WTC11 (cell line): ENCODE results near the gene FGF14. TPM values are rescaled to one million over a fixed set of nuclear protein-coding genes. Genes with fewer than 3 reads are reported as not detected.

Experiments
- ATAC-seq: fragments of 200-7000 bp; cut with Tn5 transposase; 2 replicates; pipeline ENCODE4 v1.10.0; 2021; ENCODE audit warnings: mild to moderate bottlenecking, moderate library complexity
- CTCF ChIA-PET: fragments of 300-600 bp; sonication (Branson Sonifier 250); formaldehyde crosslinking; loops from one replicate; lab custom pipeline; 2021; ENCODE audit warnings: antibody characterized with exemption; lab: Charles Lee
- POLR2A ChIA-PET: fragments of 350-600 bp; sonication (Branson Sonifier 250); formaldehyde crosslinking; loops from one replicate; lab custom pipeline; 2021; ENCODE audit warnings: antibody characterized with exemption; lab: Charles Lee
- DNase-seq: peaks from one replicate; pipeline ENCODE4 v3.0.0; 2021; ENCODE audit warnings: low spot score
- H3K27ac Mint-ChIP-seq: 2 replicates; pipeline ENCODE4 v1.8.0; 2021; ENCODE audit warnings: mixed read lengths
- H3K27me3 Mint-ChIP-seq: 2 replicates; pipeline ENCODE4 v1.8.0; 2021; ENCODE audit warnings: low read depth, mild to moderate bottlenecking, moderate library complexity, mixed read lengths
- H3K36me3 Mint-ChIP-seq: 2 replicates; pipeline ENCODE4 v1.8.0; 2021; ENCODE audit warnings: mixed read lengths
- H3K4me1 Mint-ChIP-seq: 2 replicates; pipeline ENCODE4 v1.8.0; 2022; ENCODE audit warnings: mixed read lengths
- H3K4me3 Mint-ChIP-seq: 2 replicates; pipeline ENCODE4 v1.8.0; 2021; ENCODE audit warnings: mild to moderate bottlenecking, moderate library complexity, mixed read lengths
- H3K9me3 Mint-ChIP-seq: 2 replicates; pipeline ENCODE4 v1.8.0; 2021; ENCODE audit warnings: mixed read lengths
- ATF1 ChIP-seq: sonication (generic); formaldehyde crosslinking; IDR thresholded peaks from 2 replicates; pipeline ENCODE4 v1.8.1; 2023; ENCODE audit warnings: mild to moderate bottlenecking, moderate library complexity, missing genetic modification reagents
- CREB1 ChIP-seq: sonication (generic); formaldehyde crosslinking; IDR thresholded peaks from 2 replicates; pipeline ENCODE4 v1.8.0; 2023; ENCODE audit warnings: mild to moderate bottlenecking, missing genetic modification reagents
- FOXJ3 ChIP-seq: sonication (generic); formaldehyde crosslinking; IDR thresholded peaks from 2 replicates; pipeline ENCODE4 v1.9.0; 2021; ENCODE audit warnings: missing genetic modification reagents, mild to moderate bottlenecking, borderline replicate concordance
- FOXK1 ChIP-seq: sonication (generic); formaldehyde crosslinking; IDR thresholded peaks from 2 replicates; pipeline ENCODE4 v1.8.0; 2022; ENCODE audit warnings: mild to moderate bottlenecking, moderate library complexity, missing genetic modification reagents
- GABPB1 ChIP-seq: sonication (generic); formaldehyde crosslinking; IDR thresholded peaks from 2 replicates; pipeline ENCODE4 v1.8.1; 2023; ENCODE audit warnings: mild to moderate bottlenecking, missing genetic modification reagents
- GRHL2 ChIP-seq: fragments of 250-450 bp; sonication (Bioruptor Pico); IDR thresholded peaks from 2 replicates; pipeline ENCODE4 v1.8.0; 2022; ENCODE audit warnings: mild to moderate bottlenecking, moderate library complexity; ENCODE audit not compliant: insufficient replicate concordance, severe bottlenecking
- JAZF1 ChIP-seq: fragments of 250-450 bp; sonication (Bioruptor Pico); IDR thresholded peaks from 2 replicates; pipeline ENCODE4 v1.9.0; 2021; ENCODE audit warnings: moderate library complexity, mild to moderate bottlenecking, inconsistent platforms
- OVOL2 ChIP-seq: fragments of 250-450 bp; sonication (Bioruptor Pico); IDR thresholded peaks from 2 replicates; pipeline ENCODE4 v1.9.0; 2021; ENCODE audit warnings: mild to moderate bottlenecking, borderline replicate concordance
- SMAD4 ChIP-seq: sonication (generic); formaldehyde crosslinking; IDR thresholded peaks from 2 replicates; pipeline ENCODE4 v1.8.0; 2022; ENCODE audit warnings: mild to moderate bottlenecking, missing genetic modification reagents
- SP1 ChIP-seq: sonication (generic); formaldehyde crosslinking; conservative IDR thresholded peaks from 2 replicates; pipeline ENCODE4 v1.8.1; 2022; ENCODE audit warnings: missing genetic modification reagents
- TEAD1 ChIP-seq: sonication (generic); formaldehyde crosslinking; IDR thresholded peaks from 2 replicates; pipeline ENCODE4 v1.8.0; 2022; ENCODE audit warnings: mild to moderate bottlenecking, missing genetic modification reagents
- TP53 ChIP-seq: sonication (generic); formaldehyde crosslinking; IDR thresholded peaks from 2 replicates; pipeline ENCODE4 v1.8.1; 2023; ENCODE audit warnings: mild to moderate bottlenecking, missing genetic modification reagents
- ZBTB43 ChIP-seq: sonication (generic); formaldehyde crosslinking; IDR thresholded peaks from 2 replicates; pipeline ENCODE4 v1.8.1; 2023; ENCODE audit warnings: mild to moderate bottlenecking, missing genetic modification reagents
- ZNF219 ChIP-seq: sonication (generic); formaldehyde crosslinking; IDR thresholded peaks from 2 replicates; pipeline ENCODE4 v1.8.0; 2023; ENCODE audit warnings: missing genetic modification reagents, mild to moderate bottlenecking, borderline replicate concordance
- ZNF263 ChIP-seq: sonication (generic); formaldehyde crosslinking; IDR thresholded peaks from 2 replicates; pipeline ENCODE4 v1.8.1; 2022; ENCODE audit warnings: low read depth, mild to moderate bottlenecking, moderate library complexity, missing genetic modification reagents
- ZNF532 ChIP-seq: fragments of 250-450 bp; sonication (Bioruptor Pico); IDR thresholded peaks from 2 replicates; pipeline ENCODE4 v1.9.0; 2021; ENCODE audit warnings: mild to moderate bottlenecking, borderline replicate concordance
- total RNA-seq: library from RNA; stranded (reverse); gene quantifications from 3 replicates; pipeline ENCODE4 v1.2.3, GENCODE V29; 2021
- TF ChIP-seq, protein P1 (sequence below): sonication (generic); formaldehyde crosslinking; IDR thresholded peaks from 2 replicates; pipeline ENCODE4 v1.8.1; 2022; ENCODE audit warnings: low read depth, mild to moderate bottlenecking, moderate library complexity, missing genetic modification reagents, borderline replicate concordance
- TF ChIP-seq, protein P2 (sequence below): sonication (generic); formaldehyde crosslinking; IDR thresholded peaks from 2 replicates; pipeline ENCODE4 v1.8.0; 2022; ENCODE audit warnings: mild to moderate bottlenecking, missing genetic modification reagents
- TF ChIP-seq, protein P3 (sequence below): sonication (generic); formaldehyde crosslinking; IDR thresholded peaks from 2 replicates; pipeline ENCODE4 v1.8.0; 2022; ENCODE audit warnings: mild to moderate bottlenecking, missing genetic modification reagents

Gene FGF14
- total RNA-seq, 1 experiment from 2014 or later = 0.28 TPM

DNA sequence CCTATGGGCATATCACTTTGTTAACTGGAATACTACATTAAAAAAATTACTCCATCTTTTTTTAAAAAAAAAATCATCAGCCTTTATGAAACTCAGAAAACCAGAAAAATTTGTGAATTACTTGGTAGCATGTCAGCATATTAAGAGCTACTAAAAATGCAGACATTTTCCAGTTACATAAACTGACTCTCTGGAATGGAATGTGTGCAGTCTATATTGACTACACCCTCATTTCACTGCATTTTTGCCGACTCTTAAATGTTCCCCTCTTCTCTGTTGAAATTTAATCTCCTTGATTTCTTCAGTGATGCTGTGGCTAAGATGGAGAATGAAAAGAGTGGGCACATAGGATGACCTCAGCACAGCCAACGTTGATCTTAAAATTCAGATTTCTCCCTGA is 555.6 kb downstream of the FGF14 start:
- Mint-ChIP-seq H3K36me3 (no peaks in the 10 kb centered on the region), H3K27ac (no peak overlapping the region)
- POLR2A ChIA-PET = no interaction called here

DNA sequence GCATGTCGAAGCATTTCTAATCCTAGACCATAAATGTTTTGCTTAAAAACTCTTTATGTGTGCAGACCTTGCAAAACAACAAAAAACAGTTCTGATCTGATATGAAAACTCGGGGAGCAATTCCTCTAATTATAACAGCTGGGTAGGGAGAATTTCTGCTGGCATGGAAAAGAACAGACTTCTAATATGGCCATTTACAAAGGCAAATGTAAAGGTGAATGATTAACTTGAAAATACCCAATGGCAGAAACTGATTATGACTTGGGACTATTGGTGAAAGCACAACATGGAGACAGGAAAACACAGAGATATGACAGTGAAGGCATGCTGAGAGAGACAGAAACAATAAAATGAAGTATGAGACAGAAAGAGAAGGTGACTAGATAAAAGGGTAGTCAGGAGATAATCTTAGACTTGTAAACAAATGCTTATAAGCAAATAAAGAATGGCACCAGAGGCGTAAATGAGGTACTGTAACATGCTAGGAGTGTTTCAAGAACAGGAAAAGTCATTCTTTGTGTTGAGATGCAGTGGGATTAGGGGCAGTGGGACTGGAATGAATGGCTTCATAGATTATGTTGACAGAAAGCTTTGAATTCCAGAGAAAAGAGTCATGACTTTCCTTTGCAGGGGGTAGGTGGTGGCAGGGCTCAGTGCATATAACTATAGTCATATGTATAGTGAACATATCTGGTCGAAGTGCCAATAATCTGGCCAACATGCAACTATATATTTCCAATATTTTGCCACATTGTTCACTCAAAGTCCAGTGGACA is 556.4 kb downstream of the FGF14 start:
- no peak for DNase-seq
- no peaks in the 10 kb centered on the region for H3K27me3 Mint-ChIP-seq
- no peaks in the 10 kb centered on the region for H3K36me3 Mint-ChIP-seq
- H3K9me3 Mint-ChIP-seq = no peaks in the 10 kb centered on the region
- peaks cover 32% of the 10 kb centered on the region for H3K4me1 Mint-ChIP-seq
- no peak overlapping the region for H3K4me3 Mint-ChIP-seq
- no peak overlapping the region; the same call in 1 of the 2 replicates for H3K27ac Mint-ChIP-seq
- no peak; the same call in 1 of the 2 replicates for ATAC-seq
- ChIA-PET POLR2A (no interaction called here), CTCF (no interaction called here)
- no peak for TF ChIP-seq GRHL2
- TF ChIP-seq SP1 (CRISPR knock-in tag) = no peak
- no peak for TF ChIP-seq ZNF532 (CRISPR knock-in tag)
- TF ChIP-seq SMAD4 (CRISPR knock-in tag) = no peak
- no peak for TF ChIP-seq ZBTB43 (CRISPR knock-in tag)
- TF ChIP-seq, protein P1, sequence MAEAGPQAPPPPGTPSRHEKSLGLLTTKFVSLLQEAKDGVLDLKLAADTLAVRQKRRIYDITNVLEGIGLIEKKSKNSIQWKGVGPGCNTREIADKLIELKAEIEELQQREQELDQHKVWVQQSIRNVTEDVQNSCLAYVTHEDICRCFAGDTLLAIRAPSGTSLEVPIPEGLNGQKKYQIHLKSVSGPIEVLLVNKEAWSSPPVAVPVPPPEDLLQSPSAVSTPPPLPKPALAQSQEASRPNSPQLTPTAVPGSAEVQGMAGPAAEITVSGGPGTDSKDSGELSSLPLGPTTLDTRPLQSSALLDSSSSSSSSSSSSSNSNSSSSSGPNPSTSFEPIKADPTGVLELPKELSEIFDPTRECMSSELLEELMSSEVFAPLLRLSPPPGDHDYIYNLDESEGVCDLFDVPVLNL (CRISPR knock-in tag) = no peak
- TF ChIP-seq TP53 (CRISPR knock-in tag) = no peak

More for the DNA sequence above, 555.6 kb downstream of the FGF14 start:
- Mint-ChIP-seq H3K27me3 (no peaks in the 10 kb centered on the region), H3K9me3 (no peaks in the 10 kb centered on the region), H3K4me1 (peaks cover 35% of the 10 kb centered on the region), H3K4me3 (no peak overlapping the region)
- no peak for ATAC-seq
- TF ChIP-seq ZNF219 (no peak), TEAD1 (CRISPR knock-in tag) (no peak), FOXJ3 (CRISPR knock-in tag) (no peak), ATF1 (CRISPR knock-in tag) (no peak), ZNF263 (CRISPR knock-in tag) (no peak), OVOL2 (CRISPR knock-in tag) (no peak), FOXK1 (no peak), JAZF1 (CRISPR knock-in tag) (no peak), GABPB1 (CRISPR knock-in tag) (no peak), GRHL2 (no peak), CREB1 (CRISPR knock-in tag) (no peak)
- TF ChIP-seq, protein P2, sequence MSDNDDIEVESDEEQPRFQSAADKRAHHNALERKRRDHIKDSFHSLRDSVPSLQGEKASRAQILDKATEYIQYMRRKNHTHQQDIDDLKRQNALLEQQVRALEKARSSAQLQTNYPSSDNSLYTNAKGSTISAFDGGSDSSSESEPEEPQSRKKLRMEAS (CRISPR knock-in tag) = no peak
- TF ChIP-seq, protein P3, sequence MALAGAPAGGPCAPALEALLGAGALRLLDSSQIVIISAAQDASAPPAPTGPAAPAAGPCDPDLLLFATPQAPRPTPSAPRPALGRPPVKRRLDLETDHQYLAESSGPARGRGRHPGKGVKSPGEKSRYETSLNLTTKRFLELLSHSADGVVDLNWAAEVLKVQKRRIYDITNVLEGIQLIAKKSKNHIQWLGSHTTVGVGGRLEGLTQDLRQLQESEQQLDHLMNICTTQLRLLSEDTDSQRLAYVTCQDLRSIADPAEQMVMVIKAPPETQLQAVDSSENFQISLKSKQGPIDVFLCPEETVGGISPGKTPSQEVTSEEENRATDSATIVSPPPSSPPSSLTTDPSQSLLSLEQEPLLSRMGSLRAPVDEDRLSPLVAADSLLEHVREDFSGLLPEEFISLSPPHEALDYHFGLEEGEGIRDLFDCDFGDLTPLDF = no peak
- TF ChIP-seq, protein P1 (CRISPR knock-in tag) = no peak
- no peak for DNase-seq
- CTCF ChIA-PET = no interaction called here
